PC-3 (cell line): ENCODE data around the gene CDCA8. TPM values are rescaled to one million over a fixed set of nuclear protein-coding genes. Genes with fewer than 3 reads are reported as not detected.

Source experiments
- ATAC-seq: fragments of 200-7000 bp; cut with Tn5 transposase; 2 replicates; pipeline ENCODE4 v1.9.1; 2020; ENCODE audit warnings: mild to moderate bottlenecking, moderate library complexity
- BruUV-seq: library from RNA; stranded (reverse); fragments of 400-500 nt; replicated peaks from 2 replicates; lab custom pipeline; 2021; lab: Mats Ljungman, UMichigan
- CTCF ChIA-PET: fragments of 300-600 bp; sonication (Branson Sonifier 250); formaldehyde crosslinking; loops from one replicate; lab custom pipeline; 2022; ENCODE audit warnings: antibody characterized with exemption; lab: Charles Lee
- POLR2A ChIA-PET: fragments of 300-600 bp; sonication (Branson Sonifier 250); formaldehyde crosslinking; loops from one replicate; lab custom pipeline; 2022; ENCODE audit warnings: antibody characterized with exemption; ENCODE audit not compliant: unreplicated experiment; lab: Charles Lee
- DNase-seq: peaks from one replicate; pipeline ENCODE4 v3.0.0-alpha.2; 2015
- H2AFZ ChIP-seq: fragments of 300-600 bp; sonication (generic); 2 replicates; pipeline ENCODE4 v1.6.0; 2016; ENCODE audit warnings: antibody characterized with exemption, low read length
- H3F3A ChIP-seq: fragments of 300-600 bp; sonication (generic); one replicate; pipeline ENCODE4 v1.6.0; 2017; ENCODE audit warnings: antibody characterized with exemption, low read length, control low read depth, mild to moderate bottlenecking; ENCODE audit not compliant: unreplicated experiment
- H3K27ac ChIP-seq: fragments of 300-600 bp; sonication (generic); 2 replicates; pipeline ENCODE4 v1.5.1; 2016; ENCODE audit warnings: mild to moderate bottlenecking, low read length
- H3K27me3 ChIP-seq: fragments of 300-600 bp; sonication (generic); 2 replicates; pipeline ENCODE4 v1.6.1; 2016; ENCODE audit warnings: low read length, mixed read lengths
- H3K36me3 ChIP-seq: fragments of 300-600 bp; sonication (generic); 2 replicates; pipeline ENCODE4 v1.6.1; 2016; ENCODE audit warnings: low read depth, mixed run types, low read length, mixed read lengths
- H3K4me1 ChIP-seq: fragments of 300-600 bp; sonication (generic); 2 replicates; pipeline ENCODE4 v1.5.1; 2016; ENCODE audit warnings: low read length; ENCODE audit not compliant: insufficient read depth
- H3K4me2 ChIP-seq: fragments of 300-600 bp; sonication (generic); 2 replicates; pipeline ENCODE4 v1.6.0; 2016; ENCODE audit warnings: low read length
- H3K4me3 ChIP-seq: fragments of 300-600 bp; sonication (generic); 2 replicates; pipeline ENCODE4 v1.5.1; 2016; ENCODE audit warnings: mild to moderate bottlenecking, low read length, mixed read lengths
- H3K79me2 ChIP-seq: fragments of 300-600 bp; sonication (generic); 2 replicates; pipeline ENCODE4 v1.6.1; 2017; ENCODE audit warnings: low read length, mixed read lengths
- H3K9ac ChIP-seq: fragments of 300-600 bp; sonication (generic); 2 replicates; pipeline ENCODE4 v1.6.0; 2016; ENCODE audit warnings: mild to moderate bottlenecking, low read length
- H3K9me2 ChIP-seq: fragments of 300-600 bp; sonication (generic); replicated peaks from 2 replicates; pipeline ENCODE4 v1.6.1; 2016; ENCODE audit warnings: mixed run types, low read length, mixed read lengths
- H3K9me3 ChIP-seq: fragments of 300-600 bp; sonication (generic); 2 replicates; pipeline ENCODE4 v1.6.1; 2016; ENCODE audit warnings: low read length, mixed read lengths
- H4K20me1 ChIP-seq: fragments of 300-600 bp; sonication (generic); 2 replicates; pipeline ENCODE4 v1.6.1; 2016; ENCODE audit warnings: low read length, mixed read lengths
- CTCF ChIP-seq: fragments of 300-600 bp; sonication (generic); conservative IDR thresholded peaks from 2 replicates; pipeline ENCODE4 v1.5.1; 2017; ENCODE audit warnings: antibody characterized with exemption, low read depth, mild to moderate bottlenecking, low read length
- EZH2 ChIP-seq: fragments of 300-600 bp; sonication (generic); IDR thresholded peaks from one replicate; pipeline ENCODE4 v1.6.1; 2017; ENCODE audit warnings: antibody characterized with exemption, mild to moderate bottlenecking, low read length; ENCODE audit not compliant: unreplicated experiment
- EZH2phosphoT487 ChIP-seq: fragments of 300-600 bp; sonication (generic); IDR thresholded peaks from 2 replicates; pipeline ENCODE4 v1.6.1; 2018; ENCODE audit warnings: mild to moderate bottlenecking, antibody characterized with exemption, low read length, borderline replicate concordance
- intact Hi-C: fragments of 100-400 bp; cut with micrococcal nuclease; formaldehyde crosslinking; loops from 2 replicates; pipeline ENCODE4 v1.9.0; 2023
- total RNA-seq: library from RNA; depleted of rRNA; stranded (reverse); fragments of >200 nt; gene quantifications from 2 replicates; pipeline ENCODE4 v1.2.3, GENCODE V29; 2014

Gene CDCA8
- total RNA-seq, 1 experiment from 2014 or later: 31.8 TPM

DNA sequence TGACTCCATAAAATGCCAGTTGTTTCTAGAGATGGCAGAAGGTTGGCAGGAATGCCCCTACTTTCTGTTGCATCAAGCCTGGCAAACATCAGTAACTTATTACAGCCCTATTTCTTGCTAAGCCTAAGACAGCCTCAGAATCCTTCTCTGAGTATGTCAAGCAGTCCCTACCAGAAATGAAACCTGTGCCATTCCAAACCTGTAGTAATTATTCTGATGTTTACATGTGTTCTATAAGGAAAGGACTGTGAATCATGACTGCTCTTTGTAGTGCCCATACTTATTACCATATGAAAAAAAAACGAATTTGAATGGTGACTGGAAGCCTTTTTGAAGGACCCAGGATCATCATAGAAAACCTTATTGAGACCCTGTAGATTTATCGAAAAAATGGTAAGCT is 5.4 kb downstream of the CDCA8 start:
- intact Hi-C loops: no loop called here
- ChIA-PET CTCF (no interaction called here), POLR2A (no interaction called here)
- no peak for TF ChIP-seq EZH2
- TF ChIP-seq CTCF: no peak
- TF ChIP-seq EZH2phosphoT487: no peak
- Histone ChIP-seq H4K20me1 (0 out of 2 replicates have a peak, but pooled peaks cover 3% of the 10 kb centered on the region), H3K4me1 (peaks cover 10% of the 10 kb centered on the region; the same call in 1 of the 2 replicates), H3K9me3 (no peaks in the 10 kb centered on the region), H2AFZ (no peak overlapping the region), H3F3A (no peaks in the 10 kb centered on the region), H3K27me3 (no peaks in the 10 kb centered on the region), H3K36me3 (peaks cover 71% of the 10 kb centered on the region), H3K4me3 (no peak overlapping the region), H3K4me2 (no peak overlapping the region), H3K79me2 (peaks cover 49% of the 10 kb centered on the region), H3K9ac (no peak overlapping the region), H3K9me2 (no peaks in the 10 kb centered on the region), H3K27ac (no peak overlapping the region)
- DNase-seq (no peak), ATAC-seq (no peak)
- no TSS peak for BruUV-seq

DNA sequence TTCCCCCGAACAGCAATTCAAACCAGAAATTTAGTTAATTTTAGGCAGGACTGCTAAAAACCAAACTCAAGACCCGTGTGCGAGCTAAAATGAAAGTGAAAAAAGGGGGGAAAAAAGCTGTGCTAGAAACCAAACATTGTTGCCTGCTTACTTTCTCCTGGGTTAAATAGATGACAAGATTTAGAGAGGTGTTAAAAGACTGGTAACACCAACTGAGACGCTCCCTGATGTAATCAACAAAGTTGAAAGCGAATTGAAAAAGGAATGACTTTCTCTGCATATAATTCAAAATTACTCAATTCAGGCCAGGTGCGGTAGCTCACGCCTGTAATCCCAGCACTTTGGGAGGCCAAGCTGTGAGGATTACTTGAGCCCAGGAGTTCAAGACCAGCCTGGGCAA is 6.8 kb downstream of the CDCA8 start:
- Histone ChIP-seq H3K9ac (no peak overlapping the region), H3K4me2 (no peak overlapping the region), H3F3A (no peaks in the 10 kb centered on the region), H4K20me1 (0 out of 2 replicates have a peak, but pooled peaks cover 3% of the 10 kb centered on the region), H3K27ac (no peak overlapping the region), H3K9me2 (no peaks in the 10 kb centered on the region), H3K36me3 (peaks cover 74% of the 10 kb centered on the region), H3K4me3 (no peak overlapping the region), H3K79me2 (peaks cover 35% of the 10 kb centered on the region), H2AFZ (no peak overlapping the region), H3K9me3 (no peaks in the 10 kb centered on the region), H3K27me3 (no peaks in the 10 kb centered on the region), H3K4me1 (peaks cover 7% of the 10 kb centered on the region; the same call in 1 of the 2 replicates)
- ChIA-PET POLR2A (no interaction called here), CTCF (no interaction called here)
- DNase-seq (no peak), ATAC-seq (no peak)
- intact Hi-C loops: no loop called here
- TF ChIP-seq CTCF (no peak), EZH2phosphoT487 (no peak), EZH2 (no peak)
- BruUV-seq: no TSS peak

DNA sequence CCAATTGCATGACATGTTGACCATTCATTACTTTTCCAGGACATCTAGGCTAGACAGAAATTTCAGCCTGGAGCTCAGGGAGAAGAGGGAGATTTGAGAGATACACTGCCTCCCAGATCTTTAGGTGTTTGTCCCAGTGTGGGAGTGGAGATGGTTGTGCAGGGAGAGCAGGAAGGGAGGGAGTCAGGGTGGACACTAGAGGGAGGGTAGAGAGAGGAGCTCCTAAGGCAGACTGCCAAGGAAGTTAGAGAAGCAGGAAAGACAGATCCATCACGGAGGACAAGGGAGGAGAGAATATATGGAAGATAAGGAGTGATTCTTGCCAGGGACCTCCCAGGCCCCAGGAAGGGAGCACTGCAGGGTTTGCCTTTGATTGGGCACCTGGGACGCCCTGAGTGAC is 8.7 kb downstream of the CDCA8 start:
- Histone ChIP-seq H3K79me2 (peaks cover 21% of the 10 kb centered on the region), H3K9me2 (no peaks in the 10 kb centered on the region), H3F3A (no peaks in the 10 kb centered on the region), H3K4me1 (no peaks in the 10 kb centered on the region), H4K20me1 (0 out of 2 replicates have a peak, but pooled peaks cover 3% of the 10 kb centered on the region), H2AFZ (no peak overlapping the region), H3K4me3 (no peak overlapping the region), H3K9ac (no peak overlapping the region), H3K27me3 (no peaks in the 10 kb centered on the region), H3K27ac (no peak overlapping the region), H3K9me3 (no peaks in the 10 kb centered on the region), H3K36me3 (peaks cover 71% of the 10 kb centered on the region), H3K4me2 (no peak overlapping the region)
- ATAC-seq (no peak), DNase-seq (no peak)
- CTCF ChIA-PET: no interaction called here
- intact Hi-C loops: no loop called here
- BruUV-seq: no TSS peak
- TF ChIP-seq CTCF (no peak), EZH2 (no peak), EZH2phosphoT487 (no peak)
- POLR2A ChIA-PET: no interaction called here
